ENCODE results near the gene ITPRID1. TPM values are rescaled to one million over a fixed set of nuclear protein-coding genes. Genes with fewer than 3 reads are reported as not detected.

The ITPRID1 gene
- total and polyA plus RNA-seq, 10 donors: not detected

DNA sequence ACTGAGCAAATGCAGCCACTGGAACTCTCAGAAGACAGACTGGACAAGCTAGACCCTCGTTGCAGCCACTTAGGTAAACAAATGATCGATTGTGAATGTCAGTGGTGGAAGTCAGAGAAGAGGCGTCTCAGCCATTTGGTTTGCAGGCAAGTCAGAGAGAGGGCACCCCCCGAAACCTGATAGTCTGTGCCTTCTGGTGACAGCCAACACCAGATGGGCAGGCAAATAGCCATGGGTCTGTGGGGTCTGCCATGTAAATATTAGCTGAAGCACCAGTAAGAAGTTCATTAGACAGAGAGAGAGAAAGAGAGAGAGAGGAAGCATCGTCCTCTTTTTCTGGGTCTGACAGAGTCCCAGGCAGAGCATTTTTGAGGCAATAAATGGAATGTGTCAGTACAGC, 178.6 kb downstream of the ITPRID1 start:
- Histone ChIP-seq H3K36me3 (no peaks in the 10 kb centered on the region), H3K4me1 (peaks cover 0 to 17% (median 6%) of the 10 kb centered on the region in 6 donors), H3K9me3 (no peaks in the 10 kb centered on the region), H3K4me3 (no peak overlapping the region), H3K27ac (no peak overlapping the region), H3K27me3 (replicated peaks in 1 of 7) (peaks cover 0 to 5% (median 0%) of the 10 kb centered on the region in 7 donors)
- TF ChIP-seq POLR2AphosphoS5 (IDR thresholded peaks at IDR 0.05): no peak
- TF ChIP-seq, protein P1, sequence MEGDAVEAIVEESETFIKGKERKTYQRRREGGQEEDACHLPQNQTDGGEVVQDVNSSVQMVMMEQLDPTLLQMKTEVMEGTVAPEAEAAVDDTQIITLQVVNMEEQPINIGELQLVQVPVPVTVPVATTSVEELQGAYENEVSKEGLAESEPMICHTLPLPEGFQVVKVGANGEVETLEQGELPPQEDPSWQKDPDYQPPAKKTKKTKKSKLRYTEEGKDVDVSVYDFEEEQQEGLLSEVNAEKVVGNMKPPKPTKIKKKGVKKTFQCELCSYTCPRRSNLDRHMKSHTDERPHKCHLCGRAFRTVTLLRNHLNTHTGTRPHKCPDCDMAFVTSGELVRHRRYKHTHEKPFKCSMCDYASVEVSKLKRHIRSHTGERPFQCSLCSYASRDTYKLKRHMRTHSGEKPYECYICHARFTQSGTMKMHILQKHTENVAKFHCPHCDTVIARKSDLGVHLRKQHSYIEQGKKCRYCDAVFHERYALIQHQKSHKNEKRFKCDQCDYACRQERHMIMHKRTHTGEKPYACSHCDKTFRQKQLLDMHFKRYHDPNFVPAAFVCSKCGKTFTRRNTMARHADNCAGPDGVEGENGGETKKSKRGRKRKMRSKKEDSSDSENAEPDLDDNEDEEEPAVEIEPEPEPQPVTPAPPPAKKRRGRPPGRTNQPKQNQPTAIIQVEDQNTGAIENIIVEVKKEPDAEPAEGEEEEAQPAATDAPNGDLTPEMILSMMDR (IDR thresholded peaks at IDR 0.05 in 8 of 11, conservative IDR thresholded peaks at IDR 0.05 in 3 of 11): no peak
- no peak for TF ChIP-seq POLR2A (IDR thresholded peaks at IDR 0.05)
- intact Hi-C loops (cut with DNase I; ENCODE audit: low total_unique reads): no loop called here
- 41 to 64% (median 46%) methylated on average over 5 of the region's 5 CpGs for WGBS, 5 donors
- no peak for DNase-seq

DNA sequence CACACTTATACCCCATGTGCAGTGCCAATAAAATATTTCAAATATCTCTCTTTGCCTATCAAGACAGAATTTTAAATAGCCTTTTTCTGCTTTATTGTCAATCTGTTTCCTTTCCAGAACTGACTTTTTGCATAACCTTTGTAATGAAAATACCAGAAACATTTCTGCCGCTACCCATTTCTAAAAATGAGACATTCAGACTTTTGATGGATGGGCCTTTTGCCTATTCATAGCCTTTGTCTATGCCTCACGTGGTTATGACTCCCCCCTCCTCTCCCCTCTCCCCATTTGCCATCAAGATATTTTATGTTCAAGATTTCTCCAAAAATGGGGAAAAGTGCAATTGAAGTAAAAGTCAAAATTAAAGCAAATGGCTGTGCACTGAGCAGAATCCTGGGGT, 179.0 kb downstream of the ITPRID1 start:
- DNase-seq: no peak
- no peak overlapping the region for H3K4me3 ChIP-seq
- H3K4me1 ChIP-seq: peaks cover 0 to 14% (median 6%) of the 10 kb centered on the region in 6 donors
- no peaks in the 10 kb centered on the region for H3K36me3 ChIP-seq
- peaks cover 0 to 5% (median 0%) of the 10 kb centered on the region in 7 donors for H3K27me3 ChIP-seq (replicated peaks in 1 of 7)
- no peak overlapping the region for H3K27ac ChIP-seq
- 38 to 61% (median 45%) methylated on average over 2 of the region's 2 CpGs for WGBS, 5 donors
- TF ChIP-seq POLR2AphosphoS5 (IDR thresholded peaks at IDR 0.05) (no peak), POLR2A (IDR thresholded peaks at IDR 0.05) (no peak)
- TF ChIP-seq, protein P1 (IDR thresholded peaks at IDR 0.05 in 8 of 11, conservative IDR thresholded peaks at IDR 0.05 in 3 of 11): no peak
- intact Hi-C loops (cut with DNase I; ENCODE audit: low total_unique reads): no loop called here
- H3K9me3 ChIP-seq: no peaks in the 10 kb centered on the region

DNA sequence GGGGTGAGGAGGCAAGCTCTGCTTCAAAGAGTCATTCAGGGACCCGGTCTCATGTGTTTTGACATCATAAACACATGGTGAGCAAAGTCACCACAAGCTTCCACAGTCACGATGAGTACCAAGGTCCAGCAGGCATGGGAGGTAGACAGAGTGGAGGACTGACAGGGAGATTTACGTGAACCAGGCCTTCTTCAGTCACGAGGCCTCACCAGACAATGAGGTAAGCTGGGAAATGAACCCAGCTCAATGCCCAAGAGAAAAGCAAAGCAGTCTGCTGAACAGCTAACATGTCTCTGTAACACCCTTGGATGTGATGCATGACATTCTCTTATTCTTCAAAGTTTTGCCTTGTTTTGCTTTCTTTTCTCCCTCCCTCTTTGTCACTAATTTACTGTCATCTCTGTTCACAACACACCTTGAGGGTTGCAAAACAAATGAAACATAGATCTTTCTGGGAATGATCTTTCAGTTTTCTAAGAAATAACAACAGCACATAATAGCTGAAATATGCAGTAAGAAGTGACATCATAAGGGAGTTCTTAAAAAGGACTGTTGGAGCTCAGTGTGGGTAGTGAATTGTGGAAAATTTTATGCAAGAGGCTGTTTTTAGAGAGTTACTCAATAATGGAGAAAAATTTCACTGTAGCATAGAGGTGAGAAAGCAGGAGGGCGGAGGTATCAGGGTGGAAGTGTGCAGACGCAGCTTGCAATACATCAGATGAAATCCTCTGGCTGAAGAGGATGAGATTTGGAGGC, 182.1 kb downstream of the ITPRID1 start:
- Histone ChIP-seq H3K9me3 (no peaks in the 10 kb centered on the region), H3K4me3 (no peak overlapping the region), H3K4me1 (no peaks in the 10 kb centered on the region), H3K36me3 (no peaks in the 10 kb centered on the region), H3K27ac (no peak overlapping the region), H3K27me3 (replicated peaks in 1 of 7) (peaks cover 0 to 5% (median 0%) of the 10 kb centered on the region in 7 donors)
- TF ChIP-seq POLR2AphosphoS5 (IDR thresholded peaks at IDR 0.05) (no peak), POLR2A (IDR thresholded peaks at IDR 0.05) (no peak)
- TF ChIP-seq, protein P1 (IDR thresholded peaks at IDR 0.05 in 8 of 11, conservative IDR thresholded peaks at IDR 0.05 in 3 of 11): no peak
- WGBS, 5 donors: 67 to 79% (median 71%) methylated on average over 6 of the region's 6 CpGs
- intact Hi-C loops (cut with DNase I; ENCODE audit: low total_unique reads): no loop called here
- no peak for DNase-seq

DNA sequence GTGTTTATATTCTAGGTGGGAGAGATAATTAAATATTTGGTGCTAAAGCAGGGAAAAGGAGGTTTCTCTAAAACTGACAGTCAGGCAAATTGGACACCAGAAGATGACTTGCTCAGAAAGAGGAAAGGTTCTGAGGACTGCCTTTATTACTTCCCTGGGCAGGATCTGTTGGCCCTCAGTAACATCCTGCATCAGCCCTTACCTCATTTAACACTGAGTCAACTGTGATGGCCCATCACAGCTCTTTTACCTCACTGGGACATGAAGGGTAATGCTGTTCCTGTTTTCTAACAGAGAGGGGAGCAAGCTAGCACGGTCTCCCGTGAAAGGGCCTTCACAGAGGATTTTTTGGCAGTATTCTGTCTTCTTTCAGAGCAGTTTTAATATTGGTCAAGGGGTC, 185.2 kb downstream of the ITPRID1 start:
- Histone ChIP-seq H3K27ac (no peak overlapping the region), H3K4me3 (no peak overlapping the region), H3K9me3 (no peaks in the 10 kb centered on the region), H3K27me3 (replicated peaks in 1 of 7) (peaks cover 0 to 5% (median 0%) of the 10 kb centered on the region in 7 donors), H3K4me1 (no peaks in the 10 kb centered on the region), H3K36me3 (no peaks in the 10 kb centered on the region)
- TF ChIP-seq POLR2A (IDR thresholded peaks at IDR 0.05) (no peak), POLR2AphosphoS5 (IDR thresholded peaks at IDR 0.05) (no peak)
- TF ChIP-seq, protein P1 (IDR thresholded peaks at IDR 0.05 in 8 of 11, conservative IDR thresholded peaks at IDR 0.05 in 3 of 11): no peak
- DNase-seq: no peak
- intact Hi-C loops (cut with DNase I; ENCODE audit: low total_unique reads): no loop called here
- 45 to 76% (median 57%) methylated on average over 2 of the region's 2 CpGs for WGBS, 5 donors
